ENCODE measurements around the gene HAAO. TPM values are rescaled to one million over a fixed set of nuclear protein-coding genes. Genes with fewer than 3 reads are reported as not detected.
A peak's percentile ranks its signal among the peaks of the same experiment; 100 is the strongest.

Gene HAAO
- total RNA-seq, 1 donor from 2014 or later = not detected

DNA sequence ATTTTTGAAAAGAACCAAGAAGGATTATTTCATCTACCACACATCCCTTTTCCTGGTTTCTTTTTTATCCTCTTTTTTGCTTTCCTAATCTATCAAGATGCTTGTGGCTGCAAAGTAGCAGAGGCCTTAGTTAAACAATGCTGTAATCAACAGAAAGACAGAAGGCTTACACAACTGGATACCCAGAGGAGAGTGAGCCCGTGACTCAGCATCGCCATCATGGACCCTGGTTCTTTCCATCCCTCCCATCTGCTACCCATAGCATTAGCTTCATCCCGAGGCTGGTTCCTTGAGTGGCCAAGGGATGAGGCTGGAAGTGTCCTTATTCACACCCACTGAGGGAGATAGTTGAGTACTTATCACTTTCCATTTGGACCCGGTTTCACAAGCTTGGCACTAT lies 7.5 kb upstream of the HAAO start:
- no peak overlapping the region for H3K4me3 Mint-ChIP-seq (ENCODE audit: unreplicated experiment)
- no peak overlapping the region for H3K27ac Mint-ChIP-seq (ENCODE audit: unreplicated experiment)
- peaks cover 7% of the 10 kb centered on the region for H3K27me3 Mint-ChIP-seq (ENCODE audit: unreplicated experiment)
- peaks cover 3% of the 10 kb centered on the region for H3K36me3 Mint-ChIP-seq (ENCODE audit: unreplicated experiment)
- DNase-seq = no peak
- H3K4me1 Mint-ChIP-seq (ENCODE audit: low read depth, unreplicated experiment) = peaks cover 6% of the 10 kb centered on the region
- peaks cover 11% of the 10 kb centered on the region for H3K9me3 Mint-ChIP-seq (ENCODE audit: unreplicated experiment)
- TF ChIP-seq, protein P1, sequence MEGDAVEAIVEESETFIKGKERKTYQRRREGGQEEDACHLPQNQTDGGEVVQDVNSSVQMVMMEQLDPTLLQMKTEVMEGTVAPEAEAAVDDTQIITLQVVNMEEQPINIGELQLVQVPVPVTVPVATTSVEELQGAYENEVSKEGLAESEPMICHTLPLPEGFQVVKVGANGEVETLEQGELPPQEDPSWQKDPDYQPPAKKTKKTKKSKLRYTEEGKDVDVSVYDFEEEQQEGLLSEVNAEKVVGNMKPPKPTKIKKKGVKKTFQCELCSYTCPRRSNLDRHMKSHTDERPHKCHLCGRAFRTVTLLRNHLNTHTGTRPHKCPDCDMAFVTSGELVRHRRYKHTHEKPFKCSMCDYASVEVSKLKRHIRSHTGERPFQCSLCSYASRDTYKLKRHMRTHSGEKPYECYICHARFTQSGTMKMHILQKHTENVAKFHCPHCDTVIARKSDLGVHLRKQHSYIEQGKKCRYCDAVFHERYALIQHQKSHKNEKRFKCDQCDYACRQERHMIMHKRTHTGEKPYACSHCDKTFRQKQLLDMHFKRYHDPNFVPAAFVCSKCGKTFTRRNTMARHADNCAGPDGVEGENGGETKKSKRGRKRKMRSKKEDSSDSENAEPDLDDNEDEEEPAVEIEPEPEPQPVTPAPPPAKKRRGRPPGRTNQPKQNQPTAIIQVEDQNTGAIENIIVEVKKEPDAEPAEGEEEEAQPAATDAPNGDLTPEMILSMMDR (IDR thresholded peaks at IDR 0.05; ENCODE audit: partially characterized antibody, unreplicated experiment) = no peak

DNA sequence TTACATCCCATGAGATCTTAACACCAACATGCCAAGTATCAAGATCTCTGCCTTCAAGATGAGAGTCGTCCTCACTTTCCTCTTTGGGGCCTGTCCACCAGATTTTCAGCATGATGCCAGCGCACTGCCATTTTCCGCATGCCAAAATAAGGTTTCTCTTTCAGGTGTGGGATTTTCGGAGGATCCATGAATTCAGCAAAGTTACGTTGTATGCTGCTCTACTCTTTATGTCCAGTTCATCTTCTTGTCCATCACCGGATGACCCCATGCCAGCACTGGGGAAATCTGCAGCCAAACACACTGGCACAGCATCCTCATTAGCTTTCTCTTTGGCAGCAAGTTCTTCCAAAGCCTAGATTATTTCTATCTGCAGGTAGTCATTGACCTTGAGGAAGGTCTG lies 4.9 kb upstream of the HAAO start:
- TF ChIP-seq, protein P1 (IDR thresholded peaks at IDR 0.05; ENCODE audit: partially characterized antibody, unreplicated experiment) = no peak
- peaks cover 11% of the 10 kb centered on the region for H3K4me1 Mint-ChIP-seq (ENCODE audit: low read depth, unreplicated experiment)
- peaks cover 12% of the 10 kb centered on the region for H3K9me3 Mint-ChIP-seq (ENCODE audit: unreplicated experiment)
- no peak overlapping the region for H3K4me3 Mint-ChIP-seq (ENCODE audit: unreplicated experiment)
- peaks cover 13% of the 10 kb centered on the region for H3K27me3 Mint-ChIP-seq (ENCODE audit: unreplicated experiment)
- peaks cover 3% of the 10 kb centered on the region for H3K36me3 Mint-ChIP-seq (ENCODE audit: unreplicated experiment)
- no peak for DNase-seq
- H3K27ac Mint-ChIP-seq (ENCODE audit: unreplicated experiment) = no peak overlapping the region

DNA sequence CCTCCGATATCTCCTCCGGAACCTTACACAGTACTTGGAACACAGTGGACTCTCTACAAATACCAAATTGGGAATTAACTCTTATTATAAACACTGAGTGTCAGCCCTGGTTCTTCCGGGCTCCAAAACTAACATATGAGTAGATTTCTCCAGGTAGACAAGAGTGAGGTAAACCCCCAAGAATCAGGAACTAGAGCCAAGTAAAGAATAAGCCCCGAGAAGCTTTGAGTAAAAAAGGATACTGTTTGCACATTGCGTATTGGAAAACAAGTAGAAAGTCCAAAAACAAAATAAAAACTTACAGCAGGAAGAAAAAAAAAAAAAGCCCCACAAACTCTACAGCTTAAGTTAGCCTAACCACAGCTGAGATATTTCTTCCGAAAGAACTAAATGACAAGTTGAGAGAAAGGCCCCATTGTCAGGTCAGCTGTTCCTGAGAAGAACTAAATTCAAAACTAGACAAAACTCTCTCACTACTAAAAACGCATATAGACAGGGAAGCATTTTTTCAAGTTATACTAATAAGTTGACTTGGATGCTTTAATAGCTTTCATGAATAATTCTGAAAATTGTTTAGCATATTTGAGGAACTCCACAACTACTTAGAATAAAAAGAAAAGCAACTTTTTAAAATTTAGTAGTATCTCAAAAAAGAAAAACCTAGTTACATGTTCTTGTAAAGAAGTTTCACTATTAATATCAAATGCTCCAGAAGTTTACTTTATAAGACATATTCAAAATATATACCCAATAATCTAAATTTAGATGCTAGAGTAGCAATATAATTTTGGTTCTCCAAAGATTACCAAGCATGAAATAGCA lies 4.3 kb upstream of the HAAO start:
- peaks cover 13% of the 10 kb centered on the region for H3K4me1 Mint-ChIP-seq (ENCODE audit: low read depth, unreplicated experiment)
- H3K27ac Mint-ChIP-seq (ENCODE audit: unreplicated experiment) = no peak overlapping the region
- DNase-seq = no peak
- TF ChIP-seq, protein P1 (IDR thresholded peaks at IDR 0.05; ENCODE audit: partially characterized antibody, unreplicated experiment) = no peak
- H3K4me3 Mint-ChIP-seq (ENCODE audit: unreplicated experiment) = no peak overlapping the region
- H3K9me3 Mint-ChIP-seq (ENCODE audit: unreplicated experiment) = peaks cover 14% of the 10 kb centered on the region
- H3K27me3 Mint-ChIP-seq (ENCODE audit: unreplicated experiment) = peaks cover 18% of the 10 kb centered on the region
- H3K36me3 Mint-ChIP-seq (ENCODE audit: unreplicated experiment) = peaks cover 3% of the 10 kb centered on the region

DNA sequence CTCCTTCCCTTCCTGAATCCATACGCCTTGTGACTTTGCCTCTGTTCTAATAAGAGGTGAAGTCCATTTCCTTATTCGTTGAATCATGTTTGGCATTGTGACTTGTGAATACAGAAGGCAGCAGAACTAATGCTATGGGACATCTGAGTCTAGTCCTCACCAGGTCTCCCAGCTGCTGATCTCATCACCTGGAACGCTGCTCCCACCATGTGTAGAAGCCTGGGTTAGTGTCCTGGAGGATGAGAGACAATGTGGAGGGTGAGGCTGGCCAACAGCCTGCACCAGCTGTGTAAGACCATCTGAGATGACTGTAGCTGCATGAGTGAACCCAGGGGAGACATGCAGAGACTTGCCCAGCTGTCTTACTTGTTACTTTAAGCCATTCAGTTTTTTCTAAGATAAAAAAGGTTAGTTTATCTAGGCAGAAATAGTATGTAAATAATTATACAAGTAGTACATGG lies 3.5 kb upstream of the HAAO start:
- H3K36me3 Mint-ChIP-seq (ENCODE audit: unreplicated experiment) = peaks cover 10% of the 10 kb centered on the region
- TF ChIP-seq, protein P1 (IDR thresholded peaks at IDR 0.05; ENCODE audit: partially characterized antibody, unreplicated experiment) = no peak
- peak overlapping the region; percentile 44 for H3K27ac Mint-ChIP-seq (ENCODE audit: unreplicated experiment)

DNA sequence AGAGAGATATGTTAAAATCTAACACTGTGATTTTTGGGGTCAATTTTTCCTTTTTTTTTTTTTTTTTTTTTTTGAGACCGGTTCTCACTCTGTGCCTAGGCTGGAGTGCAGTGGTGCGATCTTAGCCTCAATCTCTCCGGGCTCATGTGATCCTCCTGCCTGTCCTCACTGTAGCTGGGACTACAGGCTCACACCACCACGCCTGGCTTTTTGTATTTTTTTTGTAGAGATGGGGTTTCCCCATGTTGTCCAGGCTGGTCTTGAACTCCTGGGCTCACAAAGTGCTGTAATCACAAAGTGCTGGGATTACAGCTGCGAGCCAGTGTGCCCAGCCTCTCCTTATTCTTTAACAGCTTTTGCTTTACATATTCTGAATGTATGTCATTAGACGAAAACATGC lies 2.9 kb upstream of the HAAO start:
- Mint-ChIP-seq H3K27ac (ENCODE audit: unreplicated experiment) (no peak overlapping the region), H3K4me1 (ENCODE audit: low read depth, unreplicated experiment) (peaks cover 15% of the 10 kb centered on the region), H3K27me3 (ENCODE audit: unreplicated experiment) (peaks cover 24% of the 10 kb centered on the region), H3K9me3 (ENCODE audit: unreplicated experiment) (peaks cover 12% of the 10 kb centered on the region), H3K4me3 (ENCODE audit: unreplicated experiment) (no peak overlapping the region), H3K36me3 (ENCODE audit: unreplicated experiment) (peaks cover 12% of the 10 kb centered on the region)
- TF ChIP-seq, protein P1 (IDR thresholded peaks at IDR 0.05; ENCODE audit: partially characterized antibody, unreplicated experiment) = no peak
- no peak for DNase-seq

More for the DNA sequence above, 3.5 kb upstream of the HAAO start:
- peaks cover 14% of the 10 kb centered on the region for H3K4me1 Mint-ChIP-seq (ENCODE audit: low read depth, unreplicated experiment)
- DNase-seq = peak; percentile 56
- H3K9me3 Mint-ChIP-seq (ENCODE audit: unreplicated experiment) = peaks cover 12% of the 10 kb centered on the region
- no peak overlapping the region for H3K4me3 Mint-ChIP-seq (ENCODE audit: unreplicated experiment)
- peaks cover 22% of the 10 kb centered on the region for H3K27me3 Mint-ChIP-seq (ENCODE audit: unreplicated experiment)

All from glutamatergic neuron (in vitro differentiated cells).